ENCODE measurements around the gene CIDEC.
"Not testable (repeated sequence)": the region's sequence is repeated elsewhere in the genome, so short reads cannot be mapped to it uniquely, and the experiment has no call there.

The CIDEC gene

GRCh38 chr3:9876255-9876654, 3.8 kb downstream of the CIDEC start:
- DNase-seq (ENCODE audit: low read depth in 1 of 2, low spot score in 1 of 2): not testable (repeated sequence)

DNA sequence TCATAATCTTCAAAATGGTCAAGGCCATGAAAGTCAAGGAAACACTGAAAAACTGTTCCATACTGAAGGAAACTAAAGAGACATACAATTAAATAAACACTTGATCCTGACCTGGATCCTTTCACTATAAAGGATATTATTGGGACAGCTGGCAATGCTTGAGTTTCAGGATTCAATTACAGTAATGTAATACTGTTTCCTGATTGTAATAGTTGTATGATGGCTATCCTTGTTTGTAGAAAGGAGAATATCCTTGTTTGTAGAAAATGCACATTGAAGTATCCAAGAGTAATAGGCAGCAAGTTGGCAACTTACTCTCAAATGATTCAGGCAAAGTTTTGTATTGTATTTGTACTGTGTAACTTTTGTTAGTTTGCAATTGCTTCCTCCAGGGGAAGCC, 4.6 kb downstream of the CIDEC start:
- DNase-seq (ENCODE audit: low read depth in 1 of 2, low spot score in 1 of 2): no peak

- DNase-seq (ENCODE audit: low read depth in 1 of 2, low spot score in 1 of 2): not testable (repeated sequence)
Observed at GRCh38 chr3:9872067-9872466, 8.0 kb downstream of the CIDEC start.

DNA sequence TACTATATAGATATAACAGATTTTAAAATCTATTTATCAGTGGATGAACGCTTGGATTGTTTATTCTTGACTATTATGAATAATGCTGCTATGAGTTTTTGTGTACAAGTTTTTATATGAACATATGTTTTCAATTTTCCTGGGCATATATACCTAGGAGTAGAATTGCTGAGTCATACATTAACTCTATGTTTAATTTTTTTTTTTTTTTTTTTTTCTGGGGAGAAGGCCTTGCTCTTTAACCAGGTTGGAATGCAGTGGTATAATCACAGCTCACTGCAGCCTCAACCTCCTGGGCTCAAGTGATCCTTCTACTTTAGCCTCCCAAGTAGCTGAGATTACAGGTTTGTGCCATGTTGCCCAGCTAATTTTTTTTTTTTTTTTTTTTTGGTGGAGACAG, 9.1 kb downstream of the CIDEC start:
- no peak for DNase-seq (ENCODE audit: low read depth in 1 of 2, low spot score in 1 of 2)

DNA sequence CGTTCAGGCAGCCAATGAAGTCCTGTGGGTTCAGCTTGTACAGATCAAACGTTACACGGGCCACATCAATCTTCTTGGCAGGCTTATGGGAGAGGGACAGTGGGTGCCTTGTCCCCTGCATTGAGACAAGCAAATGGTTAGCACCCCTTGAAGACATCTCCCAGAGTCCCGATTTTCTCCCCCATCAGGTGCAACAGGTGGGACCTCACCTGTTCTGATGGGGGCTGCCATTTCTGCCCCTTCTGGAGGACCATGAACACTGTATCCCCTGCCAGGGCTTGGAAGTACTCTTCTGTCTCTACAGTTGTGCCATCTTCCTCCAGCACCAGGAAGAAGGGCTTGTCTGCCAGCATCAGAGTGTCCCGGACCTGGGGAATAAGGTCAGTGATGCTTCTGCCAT, 10.1 kb downstream of the CIDEC start:
- DNase-seq (ENCODE audit: low read depth in 1 of 2, low spot score in 1 of 2): no peak

- no peak for DNase-seq (ENCODE audit: low read depth in 1 of 2, low spot score in 1 of 2)
Observed at GRCh38 chr3:9867106-9867505, 12.9 kb downstream of the CIDEC start.

- no peak for DNase-seq (ENCODE audit: low read depth in 1 of 2, low spot score in 1 of 2)
Observed at GRCh38 chr3:9866639-9867038, 13.4 kb downstream of the CIDEC start.

DNA sequence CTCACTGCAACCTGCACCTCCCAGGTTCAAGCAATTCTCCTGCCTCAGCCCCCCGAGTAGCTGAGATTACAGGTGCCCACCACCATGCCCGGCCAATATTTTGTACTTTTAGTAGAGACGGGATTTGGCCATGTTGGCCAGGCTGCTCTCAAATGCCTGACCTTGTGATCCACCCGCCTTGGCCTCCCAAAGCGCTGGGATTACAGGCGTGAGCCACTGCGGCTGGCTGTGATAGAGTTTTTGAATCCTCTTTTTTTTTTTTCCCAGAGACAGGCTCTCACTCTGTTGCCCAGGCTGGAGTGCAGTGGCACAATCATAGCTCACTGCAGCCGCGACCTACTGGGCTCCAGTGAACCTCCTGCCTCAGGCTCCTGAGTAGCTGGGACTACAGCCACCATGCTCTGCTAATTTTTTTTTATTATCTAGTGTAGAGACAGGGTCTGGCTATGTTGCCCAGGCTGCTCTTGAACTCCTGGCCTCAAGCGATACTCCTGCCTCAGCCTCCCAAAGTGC, 14.9 kb downstream of the CIDEC start:
- DNase-seq (ENCODE audit: low read depth in 1 of 2, low spot score in 1 of 2): not testable (repeated sequence)

- no peak for DNase-seq (ENCODE audit: low read depth in 1 of 2, low spot score in 1 of 2)
Observed at GRCh38 chr3:9864200-9864927, 15.7 kb downstream of the CIDEC start.

- DNase-seq (ENCODE audit: low read depth in 1 of 2, low spot score in 1 of 2): no peak
Observed at GRCh38 chr3:9863058-9863772, 16.8 kb downstream of the CIDEC start.

DNA sequence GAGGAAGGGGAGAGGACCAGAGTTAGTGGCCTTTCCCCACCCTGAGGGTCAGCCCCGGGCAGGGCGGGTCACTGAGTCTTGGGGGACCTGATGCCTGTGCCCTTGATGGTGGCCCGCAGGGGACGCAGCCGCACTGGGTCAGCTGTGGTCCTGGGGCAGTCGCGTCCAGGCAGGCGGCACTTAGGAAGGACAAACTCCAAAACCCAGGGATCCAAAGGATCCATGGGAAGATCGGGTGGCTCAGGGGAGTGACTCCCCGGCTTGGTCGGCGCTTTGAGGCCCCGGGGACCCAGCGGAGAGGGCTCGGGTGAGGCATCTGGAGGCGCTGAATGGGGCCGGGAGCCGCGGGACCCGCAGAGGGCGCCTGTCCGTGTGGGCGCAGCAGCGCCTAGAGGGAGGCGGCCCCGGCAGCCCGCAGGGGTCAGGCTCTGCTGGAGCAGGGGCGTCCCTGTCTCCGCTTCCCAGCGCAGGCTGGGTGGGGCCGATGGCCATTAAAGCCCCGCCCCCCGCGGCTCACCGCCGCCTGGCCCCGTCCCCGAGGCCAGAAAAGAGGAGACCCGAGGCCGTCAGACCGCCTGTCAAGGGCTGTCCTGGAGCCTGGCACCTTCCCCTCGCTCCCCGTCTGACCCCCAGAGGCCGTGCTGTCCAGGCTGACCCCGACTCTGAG, 17.5 kb downstream of the CIDEC start:
- DNase-seq (ENCODE audit: low read depth in 1 of 2, low spot score in 1 of 2): no peak

DNA sequence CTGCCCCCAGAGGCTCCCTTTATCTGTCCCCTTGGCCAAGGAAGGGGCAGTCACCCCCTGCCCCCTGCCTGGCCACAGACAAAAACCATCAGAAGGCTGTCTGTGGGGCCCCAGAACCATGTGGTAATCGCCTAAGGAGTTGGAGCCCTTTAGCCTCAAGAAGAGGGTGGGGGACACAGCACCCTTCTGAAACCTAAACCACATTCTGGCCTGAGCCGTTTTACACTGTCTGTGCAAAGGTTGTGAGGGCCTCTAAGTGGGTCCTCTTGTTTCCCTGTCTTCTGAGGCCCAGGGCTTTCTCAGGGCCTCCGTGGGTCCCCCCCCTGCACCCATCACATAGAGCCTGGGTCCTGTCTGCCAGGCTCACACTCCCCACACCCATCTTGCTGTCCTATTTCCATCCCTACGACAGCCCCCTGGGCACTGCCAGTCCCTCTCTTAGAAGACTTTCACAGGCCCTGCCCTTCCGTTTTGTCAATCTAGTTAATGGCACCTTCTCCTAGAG, 18.4 kb downstream of the CIDEC start:
- DNase-seq (ENCODE audit: low read depth in 1 of 2, low spot score in 1 of 2): no peak

DNA sequence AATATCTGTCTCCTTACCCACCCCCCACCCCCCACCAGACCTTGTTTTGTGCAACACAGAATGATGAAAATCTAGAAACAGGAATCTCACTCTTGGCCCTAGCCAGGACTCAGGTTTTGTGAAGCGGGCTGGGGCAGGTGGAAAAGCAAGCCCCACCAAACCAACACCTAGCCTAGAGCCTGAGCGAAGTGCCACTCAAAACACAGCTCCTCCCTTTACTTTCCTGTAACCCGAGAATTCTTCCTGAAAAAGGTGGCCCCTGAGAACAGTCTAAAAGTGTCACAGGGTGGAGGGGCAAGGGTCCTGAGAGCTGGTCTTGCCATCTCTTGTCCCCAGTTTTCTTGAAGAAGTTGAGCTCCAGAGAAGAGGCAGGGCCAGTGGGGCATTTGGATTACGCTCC, 18.9 kb downstream of the CIDEC start:
- DNase-seq (ENCODE audit: low read depth in 1 of 2, low spot score in 1 of 2): no peak

GRCh38 chr3:9859530-9860025, 20.5 kb downstream of the CIDEC start:
- no peak for DNase-seq (ENCODE audit: low read depth in 1 of 2, low spot score in 1 of 2)

GRCh38 chr3:9855594-9855993, 24.5 kb downstream of the CIDEC start:
- DNase-seq (ENCODE audit: low read depth in 1 of 2, low spot score in 1 of 2): no peak

DNA sequence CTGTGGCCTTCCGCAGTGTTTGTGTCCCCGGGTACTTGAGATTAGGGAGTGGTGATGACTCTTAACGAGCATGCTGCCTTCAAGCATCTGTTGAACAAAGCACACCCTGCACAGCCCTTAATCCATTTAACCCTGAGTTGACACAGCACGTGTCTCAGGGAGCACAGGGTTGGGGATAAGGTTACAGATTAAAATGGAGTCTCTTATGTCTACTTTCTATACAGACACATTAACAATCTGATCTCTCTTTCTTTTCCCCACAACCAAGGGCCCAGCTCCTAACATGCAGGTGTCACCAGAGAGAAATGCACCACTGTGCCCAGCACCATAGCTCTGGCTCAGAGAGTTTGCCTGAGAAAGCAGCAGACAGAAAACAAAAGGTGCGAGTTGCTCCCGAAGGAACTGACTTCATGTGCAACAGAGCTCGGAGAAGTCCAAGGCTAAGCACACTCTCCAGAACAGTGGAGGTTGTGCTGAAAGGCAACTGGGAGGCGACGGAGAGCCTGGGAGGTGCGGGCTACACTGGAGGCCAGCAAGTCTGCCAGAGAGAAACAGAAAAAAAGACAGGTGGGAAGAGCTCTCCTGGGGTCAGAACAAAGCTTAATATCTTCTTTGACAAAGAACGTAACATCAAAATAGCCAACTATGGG, 25.6 kb downstream of the CIDEC start:
- not testable (repeated sequence) for DNase-seq (ENCODE audit: low read depth in 1 of 2, low spot score in 1 of 2)

GRCh38 chr3:9852528-9852927, 27.5 kb downstream of the CIDEC start:
- no peak for DNase-seq (ENCODE audit: low read depth in 1 of 2, low spot score in 1 of 2)

GRCh38 chr3:9851926-9852325, 28.1 kb downstream of the CIDEC start:
- not testable (repeated sequence) for DNase-seq (ENCODE audit: low read depth in 1 of 2, low spot score in 1 of 2)

GRCh38 chr3:9851383-9851782, 28.7 kb downstream of the CIDEC start:
- DNase-seq (ENCODE audit: low read depth in 1 of 2, low spot score in 1 of 2): not testable (repeated sequence)

DNA sequence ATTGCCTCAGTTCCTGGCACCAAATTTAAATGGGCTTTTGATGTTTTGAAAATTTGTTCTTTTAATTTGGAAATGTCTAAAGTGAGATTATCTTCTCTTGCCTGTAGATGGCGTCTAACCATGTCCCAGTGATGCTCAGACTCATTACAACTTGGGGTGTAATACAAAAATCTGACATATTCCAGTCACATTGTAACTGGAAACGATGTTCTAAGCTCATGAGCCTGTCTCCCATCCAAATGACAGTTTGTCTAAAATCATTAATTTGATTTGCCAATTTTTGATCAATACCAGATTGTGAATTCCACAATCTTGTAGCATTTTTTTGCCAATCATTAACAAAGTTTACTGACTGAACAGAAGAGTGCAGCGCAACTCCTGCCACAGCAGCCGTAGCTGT, 31.2 kb downstream of the CIDEC start:
- DNase-seq (ENCODE audit: low read depth in 1 of 2, low spot score in 1 of 2): not testable (repeated sequence)

GRCh38 chr3:9847870-9848269, 32.2 kb downstream of the CIDEC start:
- not testable (repeated sequence) for DNase-seq (ENCODE audit: low read depth in 1 of 2, low spot score in 1 of 2)
